ENCODE results near the gene TMC1. TPM values are rescaled to one million over a fixed set of nuclear protein-coding genes. Genes with fewer than 3 reads are reported as not detected.

TMC1 gene
- total RNA-seq, 1 experiment from 2014 or later, result not detected

GRCh38 chr9:72758944-72759343 lies 237.5 kb downstream of the TMC1 start:
- no peaks in the 10 kb centered on the region for H4K20me1 ChIP-seq (ENCODE audit: insufficient read depth, low read depth, low read length)
- H3K4me3 ChIP-seq (ENCODE audit: low read length), result no peak overlapping the region
- H3K9ac ChIP-seq (ENCODE audit: low read length), result no peak overlapping the region
- no peaks in the 10 kb centered on the region for H3K36me3 ChIP-seq (ENCODE audit: insufficient read depth, low read length)
- no peak overlapping the region for H3K27ac ChIP-seq (ENCODE audit: low read length)
- H3K4me1 ChIP-seq (ENCODE audit: low read length), result no peaks in the 10 kb centered on the region
- no peaks in the 10 kb centered on the region for H3K9me3 ChIP-seq (ENCODE audit: low read length)
- no peaks in the 10 kb centered on the region for H3K9me2 ChIP-seq (replicated peaks; ENCODE audit: insufficient read depth, low read length)
- H3K27me3 ChIP-seq (ENCODE audit: low read length), result 0 out of 2 replicates have a peak, but pooled peaks cover 2% of the 10 kb centered on the region
- no peaks in the 10 kb centered on the region for H3K79me2 ChIP-seq (ENCODE audit: low read length)
- no peak for DNase-seq
- H3K4me2 ChIP-seq (ENCODE audit: low read depth, low read length, poor library complexity, severe bottlenecking), result no peak overlapping the region
- H2AFZ ChIP-seq (ENCODE audit: low read length), result no peak overlapping the region

- Histone ChIP-seq H3K9ac (ENCODE audit: low read length) (no peak overlapping the region), H3K27me3 (ENCODE audit: low read length) (0 out of 2 replicates have a peak, but pooled peaks cover 2% of the 10 kb centered on the region), H3K27ac (ENCODE audit: low read length) (no peak overlapping the region), H3K4me2 (ENCODE audit: low read depth, low read length, poor library complexity, severe bottlenecking) (no peak overlapping the region), H3K4me3 (ENCODE audit: low read length) (no peak overlapping the region), H3K9me2 (replicated peaks; ENCODE audit: insufficient read depth, low read length) (no peaks in the 10 kb centered on the region), H4K20me1 (ENCODE audit: insufficient read depth, low read depth, low read length) (no peaks in the 10 kb centered on the region), H3K79me2 (ENCODE audit: low read length) (no peaks in the 10 kb centered on the region), H2AFZ (ENCODE audit: low read length) (no peak overlapping the region), H3K9me3 (ENCODE audit: low read length) (no peaks in the 10 kb centered on the region), H3K36me3 (ENCODE audit: insufficient read depth, low read length) (no peaks in the 10 kb centered on the region), H3K4me1 (ENCODE audit: low read length) (no peaks in the 10 kb centered on the region)
- DNase-seq, result no peak
Measured at GRCh38 chr9:72763022-72763421, 241.6 kb downstream of the TMC1 start.

- no peak overlapping the region for H3K4me3 ChIP-seq (ENCODE audit: low read length)
- H3K27me3 ChIP-seq (ENCODE audit: low read length), result no peaks in the 10 kb centered on the region
- no peak for DNase-seq
- no peaks in the 10 kb centered on the region for H3K79me2 ChIP-seq (ENCODE audit: low read length)
- no peaks in the 10 kb centered on the region for H3K9me2 ChIP-seq (replicated peaks; ENCODE audit: insufficient read depth, low read length)
- no peaks in the 10 kb centered on the region for H3K4me1 ChIP-seq (ENCODE audit: low read length)
- no peak overlapping the region for H3K9ac ChIP-seq (ENCODE audit: low read length)
- H3K36me3 ChIP-seq (ENCODE audit: insufficient read depth, low read length), result no peaks in the 10 kb centered on the region
- H3K9me3 ChIP-seq (ENCODE audit: low read length), result no peaks in the 10 kb centered on the region
- no peak overlapping the region for H2AFZ ChIP-seq (ENCODE audit: low read length)
- no peak overlapping the region for H3K27ac ChIP-seq (ENCODE audit: low read length)
- no peak overlapping the region for H3K4me2 ChIP-seq (ENCODE audit: low read depth, low read length, poor library complexity, severe bottlenecking)
- H4K20me1 ChIP-seq (ENCODE audit: insufficient read depth, low read depth, low read length), result no peaks in the 10 kb centered on the region
Measured at GRCh38 chr9:72769546-72769945, 248.1 kb downstream of the TMC1 start.

- DNase-seq, result no peak
- no peaks in the 10 kb centered on the region for H3K36me3 ChIP-seq (ENCODE audit: insufficient read depth, low read length)
- H3K9ac ChIP-seq (ENCODE audit: low read length), result no peak overlapping the region
- H3K79me2 ChIP-seq (ENCODE audit: low read length), result no peaks in the 10 kb centered on the region
- H3K27me3 ChIP-seq (ENCODE audit: low read length), result no peaks in the 10 kb centered on the region
- no peaks in the 10 kb centered on the region for H3K9me3 ChIP-seq (ENCODE audit: low read length)
- H4K20me1 ChIP-seq (ENCODE audit: insufficient read depth, low read depth, low read length), result no peaks in the 10 kb centered on the region
- H3K4me3 ChIP-seq (ENCODE audit: low read length), result no peak overlapping the region
- H3K4me1 ChIP-seq (ENCODE audit: low read length), result no peaks in the 10 kb centered on the region
- no peak overlapping the region for H3K27ac ChIP-seq (ENCODE audit: low read length)
- H3K4me2 ChIP-seq (ENCODE audit: low read depth, low read length, poor library complexity, severe bottlenecking), result no peak overlapping the region
- H2AFZ ChIP-seq (ENCODE audit: low read length), result no peak overlapping the region
- H3K9me2 ChIP-seq (replicated peaks; ENCODE audit: insufficient read depth, low read length), result no peaks in the 10 kb centered on the region
Measured at GRCh38 chr9:72772661-72773060, 251.3 kb downstream of the TMC1 start.

- no peaks in the 10 kb centered on the region for H3K9me2 ChIP-seq (replicated peaks; ENCODE audit: insufficient read depth, low read length)
- H3K4me2 ChIP-seq (ENCODE audit: low read depth, low read length, poor library complexity, severe bottlenecking), result no peak overlapping the region
- no peaks in the 10 kb centered on the region for H4K20me1 ChIP-seq (ENCODE audit: insufficient read depth, low read depth, low read length)
- no peak overlapping the region for H3K4me3 ChIP-seq (ENCODE audit: low read length)
- no peak overlapping the region for H2AFZ ChIP-seq (ENCODE audit: low read length)
- H3K27ac ChIP-seq (ENCODE audit: low read length), result no peak overlapping the region
- H3K9ac ChIP-seq (ENCODE audit: low read length), result no peak overlapping the region
- no peaks in the 10 kb centered on the region for H3K9me3 ChIP-seq (ENCODE audit: low read length)
- DNase-seq, result no peak
- no peaks in the 10 kb centered on the region for H3K4me1 ChIP-seq (ENCODE audit: low read length)
- H3K36me3 ChIP-seq (ENCODE audit: insufficient read depth, low read length), result no peaks in the 10 kb centered on the region
- no peaks in the 10 kb centered on the region for H3K27me3 ChIP-seq (ENCODE audit: low read length)
- no peaks in the 10 kb centered on the region for H3K79me2 ChIP-seq (ENCODE audit: low read length)
Measured at GRCh38 chr9:72773570-72773969, 252.2 kb downstream of the TMC1 start.

GRCh38 chr9:72775570-72775969 lies 254.2 kb downstream of the TMC1 start:
- H3K9ac ChIP-seq (ENCODE audit: low read length), result no peak overlapping the region
- H3K27me3 ChIP-seq (ENCODE audit: low read length), result no peaks in the 10 kb centered on the region
- no peaks in the 10 kb centered on the region for H3K4me1 ChIP-seq (ENCODE audit: low read length)
- H3K9me3 ChIP-seq (ENCODE audit: low read length), result no peaks in the 10 kb centered on the region
- H3K27ac ChIP-seq (ENCODE audit: low read length), result no peak overlapping the region
- no peak for DNase-seq
- no peaks in the 10 kb centered on the region for H3K36me3 ChIP-seq (ENCODE audit: insufficient read depth, low read length)
- H4K20me1 ChIP-seq (ENCODE audit: insufficient read depth, low read depth, low read length), result no peaks in the 10 kb centered on the region
- H2AFZ ChIP-seq (ENCODE audit: low read length), result no peak overlapping the region
- no peaks in the 10 kb centered on the region for H3K9me2 ChIP-seq (replicated peaks; ENCODE audit: insufficient read depth, low read length)
- no peaks in the 10 kb centered on the region for H3K79me2 ChIP-seq (ENCODE audit: low read length)
- H3K4me3 ChIP-seq (ENCODE audit: low read length), result no peak overlapping the region
- no peak overlapping the region for H3K4me2 ChIP-seq (ENCODE audit: low read depth, low read length, poor library complexity, severe bottlenecking)

GRCh38 chr9:72779614-72780013 lies 258.2 kb downstream of the TMC1 start:
- no peaks in the 10 kb centered on the region for H3K9me3 ChIP-seq (ENCODE audit: low read length)
- H3K4me2 ChIP-seq (ENCODE audit: low read depth, low read length, poor library complexity, severe bottlenecking), result no peak overlapping the region
- H3K4me3 ChIP-seq (ENCODE audit: low read length), result no peak overlapping the region

GRCh38 chr9:72786948-72787347 lies 265.5 kb downstream of the TMC1 start:
- H3K36me3 ChIP-seq (ENCODE audit: insufficient read depth, low read length), result no peaks in the 10 kb centered on the region
- H3K27ac ChIP-seq (ENCODE audit: low read length), result no peak overlapping the region
- H4K20me1 ChIP-seq (ENCODE audit: insufficient read depth, low read depth, low read length), result no peaks in the 10 kb centered on the region
- no peaks in the 10 kb centered on the region for H3K27me3 ChIP-seq (ENCODE audit: low read length)
- no peaks in the 10 kb centered on the region for H3K9me3 ChIP-seq (ENCODE audit: low read length)
- H2AFZ ChIP-seq (ENCODE audit: low read length), result no peak overlapping the region
- no peaks in the 10 kb centered on the region; the same call in 1 of the 2 replicates for H3K9me2 ChIP-seq (replicated peaks; ENCODE audit: insufficient read depth, low read length)
- H3K4me3 ChIP-seq (ENCODE audit: low read length), result no peak overlapping the region
- DNase-seq, result no peak
- no peak overlapping the region for H3K4me2 ChIP-seq (ENCODE audit: low read depth, low read length, poor library complexity, severe bottlenecking)
- H3K9ac ChIP-seq (ENCODE audit: low read length), result no peak overlapping the region
- H3K4me1 ChIP-seq (ENCODE audit: low read length), result no peaks in the 10 kb centered on the region
- no peaks in the 10 kb centered on the region for H3K79me2 ChIP-seq (ENCODE audit: low read length)

More at GRCh38 chr9:72779614-72780013, 258.2 kb downstream of the TMC1 start:
- Histone ChIP-seq H3K9me2 (replicated peaks; ENCODE audit: insufficient read depth, low read length) (no peaks in the 10 kb centered on the region), H3K9ac (ENCODE audit: low read length) (no peak overlapping the region), H3K27ac (ENCODE audit: low read length) (no peak overlapping the region), H4K20me1 (ENCODE audit: insufficient read depth, low read depth, low read length) (no peaks in the 10 kb centered on the region), H3K79me2 (ENCODE audit: low read length) (no peaks in the 10 kb centered on the region), H2AFZ (ENCODE audit: low read length) (no peak overlapping the region), H3K27me3 (ENCODE audit: low read length) (no peaks in the 10 kb centered on the region), H3K4me1 (ENCODE audit: low read length) (no peaks in the 10 kb centered on the region), H3K36me3 (ENCODE audit: insufficient read depth, low read length) (no peaks in the 10 kb centered on the region)
- DNase-seq, result no peak
